ENCODE results near the gene FMNL3.
A peak's percentile ranks its signal among the peaks of the same experiment; 100 is the strongest.

FMNL3 gene

DNA sequence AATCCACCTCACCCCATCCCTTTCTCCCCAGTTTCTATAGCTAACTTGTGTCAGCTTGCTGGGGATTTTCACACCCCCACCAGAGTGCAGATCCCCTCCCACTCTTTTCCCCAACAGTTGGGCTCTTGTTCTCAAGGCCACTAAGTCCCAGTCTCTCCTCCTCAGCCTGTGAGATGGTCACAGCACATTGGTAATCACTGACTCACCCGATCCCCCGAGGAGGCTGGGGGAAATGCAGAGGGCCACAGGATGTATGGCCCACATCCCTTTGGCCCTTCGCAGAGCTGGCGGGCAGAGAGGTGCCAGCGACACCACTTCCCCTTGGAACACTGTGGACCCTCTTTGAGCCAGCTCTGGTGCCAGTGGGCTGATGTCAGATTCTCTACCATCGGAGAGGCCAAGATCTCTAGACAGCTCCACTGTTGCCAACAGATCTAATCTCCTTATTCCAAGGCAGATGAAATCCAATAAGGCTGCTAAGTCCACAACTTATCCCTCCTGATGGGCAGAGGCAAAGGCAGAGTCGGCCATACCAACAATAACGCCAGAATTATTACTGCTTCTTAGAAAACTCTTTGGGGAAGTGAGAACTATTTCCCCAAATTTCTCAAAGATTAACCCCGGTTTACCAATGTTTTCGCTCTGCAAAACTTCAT, 1.6 kb downstream of the FMNL3 start:
- peak; percentile 48 for ATAC-seq
- TF ChIP-seq GLIS3 (CRISPR knock-in tag; IDR thresholded peaks at IDR 0.05) (no peak), SNAI2 (CRISPR knock-in tag; IDR thresholded peaks at IDR 0.05) (no peak), ZFP3 (CRISPR knock-in tag; IDR thresholded peaks at IDR 0.05) (no peak), PPARA (CRISPR knock-in tag; IDR thresholded peaks at IDR 0.05; ENCODE audit: borderline replicate concordance) (no peak), CSDC2 (CRISPR knock-in tag; IDR thresholded peaks at IDR 0.05) (no peak), TOX (CRISPR knock-in tag; IDR thresholded peaks at IDR 0.05; ENCODE audit: borderline replicate concordance) (no peak), PATZ1 (CRISPR knock-in tag; IDR thresholded peaks at IDR 0.05; ENCODE audit: borderline replicate concordance) (no peak), ZFP30 (CRISPR knock-in tag; IDR thresholded peaks at IDR 0.05) (no peak), OSR1 (CRISPR knock-in tag; IDR thresholded peaks at IDR 0.05) (no peak), ISL1 (CRISPR knock-in tag; IDR thresholded peaks at IDR 0.05) (no peak), TSHZ2 (CRISPR knock-in tag; IDR thresholded peaks at IDR 0.05) (no peak), ZC3H10 (CRISPR knock-in tag; IDR thresholded peaks at IDR 0.05) (no peak), RARB (CRISPR knock-in tag; IDR thresholded peaks at IDR 0.05) (no peak), BACH2 (CRISPR knock-in tag; IDR thresholded peaks at IDR 0.05; ENCODE audit: borderline replicate concordance) (no peak), TCF4 (CRISPR knock-in tag; IDR thresholded peaks at IDR 0.05; ENCODE audit: borderline replicate concordance) (no peak)
- TF ChIP-seq, protein P1, sequence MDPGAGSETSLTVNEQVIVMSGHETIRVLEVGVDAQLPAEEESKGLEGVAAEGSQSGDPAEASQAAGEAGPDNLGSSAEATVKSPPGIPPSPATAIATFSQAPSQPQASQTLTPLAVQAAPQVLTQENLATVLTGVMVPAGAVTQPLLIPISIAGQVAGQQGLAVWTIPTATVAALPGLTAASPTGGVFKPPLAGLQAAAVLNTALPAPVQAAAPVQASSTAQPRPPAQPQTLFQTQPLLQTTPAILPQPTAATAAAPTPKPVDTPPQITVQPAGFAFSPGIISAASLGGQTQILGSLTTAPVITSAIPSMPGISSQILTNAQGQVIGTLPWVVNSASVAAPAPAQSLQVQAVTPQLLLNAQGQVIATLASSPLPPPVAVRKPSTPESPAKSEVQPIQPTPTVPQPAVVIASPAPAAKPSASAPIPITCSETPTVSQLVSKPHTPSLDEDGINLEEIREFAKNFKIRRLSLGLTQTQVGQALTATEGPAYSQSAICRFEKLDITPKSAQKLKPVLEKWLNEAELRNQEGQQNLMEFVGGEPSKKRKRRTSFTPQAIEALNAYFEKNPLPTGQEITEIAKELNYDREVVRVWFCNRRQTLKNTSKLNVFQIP (CRISPR knock-in tag; IDR thresholded peaks at IDR 0.05; ENCODE audit: borderline replicate concordance, low read depth), result no peak
- TF ChIP-seq, protein P2, sequence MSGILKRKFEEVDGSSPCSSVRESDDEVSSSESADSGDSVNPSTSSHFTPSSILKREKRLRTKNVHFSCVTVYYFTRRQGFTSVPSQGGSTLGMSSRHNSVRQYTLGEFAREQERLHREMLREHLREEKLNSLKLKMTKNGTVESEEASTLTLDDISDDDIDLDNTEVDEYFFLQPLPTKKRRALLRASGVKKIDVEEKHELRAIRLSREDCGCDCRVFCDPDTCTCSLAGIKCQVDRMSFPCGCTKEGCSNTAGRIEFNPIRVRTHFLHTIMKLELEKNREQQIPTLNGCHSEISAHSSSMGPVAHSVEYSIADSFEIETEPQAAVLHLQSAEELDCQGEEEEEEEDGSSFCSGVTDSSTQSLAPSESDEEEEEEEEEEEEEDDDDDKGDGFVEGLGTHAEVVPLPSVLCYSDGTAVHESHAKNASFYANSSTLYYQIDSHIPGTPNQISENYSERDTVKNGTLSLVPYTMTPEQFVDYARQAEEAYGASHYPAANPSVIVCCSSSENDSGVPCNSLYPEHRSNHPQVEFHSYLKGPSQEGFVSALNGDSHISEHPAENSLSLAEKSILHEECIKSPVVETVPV (CRISPR knock-in tag; IDR thresholded peaks at IDR 0.05), result no peak

- no peak for TF ChIP-seq ZFP3 (CRISPR knock-in tag; IDR thresholded peaks at IDR 0.05)
- no peak for TF ChIP-seq TCF4 (CRISPR knock-in tag; IDR thresholded peaks at IDR 0.05; ENCODE audit: borderline replicate concordance)
- TF ChIP-seq ESRRG (CRISPR knock-in tag; IDR thresholded peaks at IDR 0.05), result no peak
- no peak for TF ChIP-seq PATZ1 (CRISPR knock-in tag; IDR thresholded peaks at IDR 0.05; ENCODE audit: borderline replicate concordance)
- TF ChIP-seq ARNTL (CRISPR knock-in tag; IDR thresholded peaks at IDR 0.05; ENCODE audit: borderline replicate concordance, low read depth), result no peak
- TF ChIP-seq, protein P1 (CRISPR knock-in tag; IDR thresholded peaks at IDR 0.05; ENCODE audit: borderline replicate concordance, low read depth), result no peak
- no peak for TF ChIP-seq CSDC2 (CRISPR knock-in tag; IDR thresholded peaks at IDR 0.05)
- no peak for TF ChIP-seq ZC3H10 (CRISPR knock-in tag; IDR thresholded peaks at IDR 0.05)
- no peak for TF ChIP-seq ZNF8 (CRISPR knock-in tag; IDR thresholded peaks at IDR 0.05)
- no peak for TF ChIP-seq ZNF565 (CRISPR knock-in tag; conservative IDR thresholded peaks at IDR 0.05; ENCODE audit: low read depth)
- no peak for TF ChIP-seq OSR1 (CRISPR knock-in tag; IDR thresholded peaks at IDR 0.05)
- no peak for TF ChIP-seq TSHZ2 (CRISPR knock-in tag; IDR thresholded peaks at IDR 0.05)
- TF ChIP-seq SNAI2 (CRISPR knock-in tag; IDR thresholded peaks at IDR 0.05), result no peak
- ATAC-seq, result no peak
Measured at GRCh38 chr12:49703647-49704137, 3.5 kb downstream of the FMNL3 start.

Data from SK-N-SH treated with all-trans-retinoic acid at 6 μM for 48 hours (cell line).